Inflammatory macrophage (primary cell): ENCODE results near the gene SAMD1.
"Not testable (repeated sequence)": the region's sequence is repeated elsewhere in the genome, so short reads cannot be mapped to it uniquely, and the experiment has no call there.

Experiments used
- DNase-seq, 2 donors: peaks; one replicate each; pipeline ENCODE4 v3.0.0-alpha.2; 2020 to 2022

The SAMD1 gene

GRCh38 chr19:14059093-14059480 lies 31.5 kb downstream of the SAMD1 start:
- peak in 1 of 2 donors; percentile 25 for DNase-seq

- DNase-seq, result no peak
Measured at GRCh38 chr19:14058182-14059092, 32.1 kb downstream of the SAMD1 start.

GRCh38 chr19:14056741-14057356 lies 33.7 kb downstream of the SAMD1 start:
- no peak for DNase-seq

GRCh38 chr19:14056069-14056666 lies 34.4 kb downstream of the SAMD1 start:
- DNase-seq, result no peak

- no peak for DNase-seq
Measured at GRCh38 chr19:14055396-14055795, 35.2 kb downstream of the SAMD1 start.

- no peak for DNase-seq
Measured at GRCh38 chr19:14054721-14055120, 35.8 kb downstream of the SAMD1 start.

GRCh38 chr19:14054099-14054498 lies 36.5 kb downstream of the SAMD1 start:
- no peak for DNase-seq

GRCh38 chr19:14053500-14053899 lies 37.1 kb downstream of the SAMD1 start:
- DNase-seq, result no peak

GRCh38 chr19:14053032-14053431 lies 37.5 kb downstream of the SAMD1 start:
- DNase-seq, result no peak

GRCh38 chr19:14052470-14052869 lies 38.1 kb downstream of the SAMD1 start:
- no peak for DNase-seq

GRCh38 chr19:14051980-14052379 lies 38.6 kb downstream of the SAMD1 start:
- DNase-seq, result no peak

GRCh38 chr19:14050961-14051360 lies 39.6 kb downstream of the SAMD1 start:
- DNase-seq, result not testable (repeated sequence)

- no peak for DNase-seq
Measured at GRCh38 chr19:14050512-14050911, 40.0 kb downstream of the SAMD1 start.

GRCh38 chr19:14048443-14049153 lies 42.0 kb downstream of the SAMD1 start:
- peak; percentile 72 to 76 for DNase-seq

- DNase-seq, result not testable (repeated sequence)
Measured at GRCh38 chr19:14047866-14048265, 42.7 kb downstream of the SAMD1 start.

- peak; percentile 75 to 76 for DNase-seq
Measured at GRCh38 chr19:14042659-14043608, 47.6 kb downstream of the SAMD1 start.

GRCh38 chr19:14039181-14039580 lies 51.4 kb downstream of the SAMD1 start:
- no peak for DNase-seq
